HFF-Myc (cell line): ENCODE measurements around the gene PCDHA13.
"Not testable (repeated sequence)": the region's sequence is repeated elsewhere in the genome, so short reads cannot be mapped to it uniquely, and the experiment has no call there.

Experiments
- DNase-seq: peaks from one replicate; pipeline ENCODE4 v3.0.0-alpha.2; 2011; ENCODE audit warnings: low read depth; ENCODE audit errors: extremely low read depth
- H3K4me3 ChIP-seq: replicated peaks from 2 replicates; pipeline ENCODE4 v1.5.1; 2011; ENCODE audit warnings: low read depth, mild to moderate bottlenecking, control low read depth, low read length
- CTCF ChIP-seq: IDR thresholded peaks from 2 replicates; pipeline ENCODE4 v1.5.1; 2012; ENCODE audit warnings: mild to moderate bottlenecking, low read depth, low read length, control low read depth; ENCODE audit errors: missing control alignments

PCDHA13 gene

GRCh38 chr5:140842798-140843733 lies 38.9 kb upstream of the PCDHA13 start:
- no peak for TF ChIP-seq CTCF
- no peak overlapping the region for H3K4me3 ChIP-seq

GRCh38 chr5:140848139-140849102 lies 33.5 kb upstream of the PCDHA13 start, which contains the start of gene PCDHA9:
PCDHA9 (plus strand) TSS chr5:140848382; CDS start chr5:140848496, 114 bp downstream.
- not testable (repeated sequence) for DNase-seq

More at GRCh38 chr5:140842798-140843733, 38.9 kb upstream of the PCDHA13 start:
- DNase-seq = no peak

GRCh38 chr5:140849831-140850634 lies 31.9 kb upstream of the PCDHA13 start:
- DNase-seq, H3K4me3 ChIP-seq: not testable (repeated sequence)

More at GRCh38 chr5:140848139-140849102, 33.5 kb upstream of the PCDHA13 start, which contains the start of gene PCDHA9:
- not testable (repeated sequence) for H3K4me3 ChIP-seq

GRCh38 chr5:140855772-140856674 lies 25.9 kb upstream of the PCDHA13 start, which contains the start of gene PCDHA10:
PCDHA10 (plus strand) TSS chr5:140855897; CDS start chr5:140856049, 152 bp downstream.
- H3K4me3 ChIP-seq = no peak within 1 kb of the TSS
- no peak for DNase-seq

GRCh38 chr5:140857177-140857986 lies 24.5 kb upstream of the PCDHA13 start:
- TF ChIP-seq CTCF = no peak
- DNase-seq = no peak
- H3K4me3 ChIP-seq = no peak overlapping the region

More at GRCh38 chr5:140855772-140856674, 25.9 kb upstream of the PCDHA13 start, which contains the start of gene PCDHA10:
- no peak for TF ChIP-seq CTCF

GRCh38 chr5:140857987-140858240 lies 24.0 kb upstream of the PCDHA13 start:
- DNase-seq = no peak
- no peak for TF ChIP-seq CTCF
- no peak overlapping the region for H3K4me3 ChIP-seq
